Esophagus muscularis mucosa (tissue), 4 donors: ENCODE data around the gene DEUP1. TPM values are rescaled to one million over a fixed set of nuclear protein-coding genes. Genes with fewer than 3 reads are reported as not detected.

Experiments used
- DNase-seq: peaks from one replicate; pipeline ENCODE4 v3.0.0-alpha.2; 2017; ENCODE audit errors: extremely low spot score
- H3K27ac ChIP-seq, 4 donors: fragments of 200-600 bp; sonication (generic); replicated peaks in 1 of 4; 1 replicate in 3 of 4; 2 replicates in 1 of 4; pipeline ENCODE4 v1.5.1; 2016 to 2019; ENCODE audit warnings: mild to moderate bottlenecking in 1 of 4
- H3K27me3 ChIP-seq, 4 donors: fragments of 200-600 bp; sonication (generic); one replicate each; pipeline versions ENCODE4 v1.5.1 to v1.6.0; 2016 to 2019
- H3K36me3 ChIP-seq, 4 donors: fragments of 200-600 bp; sonication (generic); one replicate each; pipeline ENCODE4 v1.5.1; 2016 to 2019
- H3K4me1 ChIP-seq, 4 donors: fragments of 200-600 bp; sonication (generic); one replicate each; pipeline ENCODE4 v1.5.1; 2016 to 2019
- H3K4me3 ChIP-seq, 4 donors: fragments of 200-600 bp; sonication (generic); 1 replicate in 2 of 4; 2 replicates in 2 of 4; pipeline ENCODE4 v1.5.1; 2016 to 2019; ENCODE audit warnings: mild to moderate bottlenecking in 4 of 4, moderate library complexity in 1 of 4
- H3K9me3 ChIP-seq, 4 donors: fragments of 200-600 bp; sonication (generic); 1 replicate in 3 of 4; 2 replicates in 1 of 4; pipeline ENCODE4 v1.5.1; 2016 to 2019
- EP300 ChIP-seq: sonication (generic); formaldehyde crosslinking; IDR thresholded peaks from one replicate; pipeline ENCODE4 v1.6.1; 2017; ENCODE audit warnings: antibody characterized with exemption
- POLR2A ChIP-seq: fragments of 450-650 bp; IDR thresholded peaks from one replicate; pipeline ENCODE4 v1.6.1; 2017; ENCODE audit warnings: antibody characterized with exemption, moderate library complexity, mild to moderate bottlenecking, low read depth
- POLR2AphosphoS5 ChIP-seq, 2 donors: sonication (generic); formaldehyde crosslinking; IDR thresholded peaks; one replicate each; pipeline ENCODE4 v1.6.1; 2017; ENCODE audit warnings: antibody characterized with exemption in 2 of 2
- WGBS: methylation state at CpG from one replicate; pipeline ENCODE4 v1.1.5; 2018; 5-methylcytosine and 5-hydroxymethylcytosine counted together
- intact Hi-C: fragments of 100-400 bp; cut with DNase I; formaldehyde crosslinking; loops from one replicate; pipeline ENCODE4 v1.15.1; 2023
- total RNA-seq, 4 donors: library from RNA; depleted of rRNA; stranded (reverse); fragments of >200 nt; gene quantifications; one replicate each; pipeline versions ENCODE4 v1.1.0 to v1.2.1, GENCODE V29; 2016
- TF ChIP-seq, protein P1 (sequence below), 3 experiments: fragments of 200-600 bp in 2 of 3; fragments of 450-650 bp in 1 of 3; sonication (generic) in 2 of 3; IDR thresholded peaks; one replicate each; pipeline ENCODE4 v1.5.1; 2017 to 2019; ENCODE audit warnings: antibody characterized with exemption in 3 of 3, mild to moderate bottlenecking in 2 of 3, moderate library complexity in 1 of 3

Gene DEUP1
- total RNA-seq, 4 donors from 2014 or later = not detected

DNA sequence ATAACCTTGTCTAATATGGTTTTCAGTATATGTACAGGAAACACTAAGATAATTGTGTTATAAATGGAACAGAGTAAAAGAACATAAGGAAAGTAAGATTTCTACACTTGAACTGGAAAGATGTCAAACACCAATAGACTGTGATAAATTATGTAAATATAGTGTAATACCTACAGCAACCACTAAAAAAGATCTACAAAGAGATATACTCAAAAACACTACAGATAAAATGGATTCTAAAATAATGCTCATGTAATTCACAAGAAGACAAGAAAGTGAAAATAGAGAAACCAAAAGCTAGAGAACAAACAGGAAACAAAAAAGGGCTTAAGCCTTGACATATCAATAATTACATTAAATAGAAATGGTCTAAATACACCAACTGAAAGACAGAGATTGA, 30.9 kb downstream of the DEUP1 start:
- Histone ChIP-seq H3K36me3 (no peaks in the 10 kb centered on the region), H3K4me1 (no peaks in the 10 kb centered on the region), H3K4me3 (no peak overlapping the region), H3K9me3 (peaks cover 0 to 16% (median 0%) of the 10 kb centered on the region in 4 donors), H3K27ac (no peak overlapping the region), H3K27me3 (no peaks in the 10 kb centered on the region)
- TF ChIP-seq POLR2AphosphoS5 (IDR thresholded peaks at IDR 0.05) (no peak), POLR2A (no peak)
- TF ChIP-seq, protein P1, sequence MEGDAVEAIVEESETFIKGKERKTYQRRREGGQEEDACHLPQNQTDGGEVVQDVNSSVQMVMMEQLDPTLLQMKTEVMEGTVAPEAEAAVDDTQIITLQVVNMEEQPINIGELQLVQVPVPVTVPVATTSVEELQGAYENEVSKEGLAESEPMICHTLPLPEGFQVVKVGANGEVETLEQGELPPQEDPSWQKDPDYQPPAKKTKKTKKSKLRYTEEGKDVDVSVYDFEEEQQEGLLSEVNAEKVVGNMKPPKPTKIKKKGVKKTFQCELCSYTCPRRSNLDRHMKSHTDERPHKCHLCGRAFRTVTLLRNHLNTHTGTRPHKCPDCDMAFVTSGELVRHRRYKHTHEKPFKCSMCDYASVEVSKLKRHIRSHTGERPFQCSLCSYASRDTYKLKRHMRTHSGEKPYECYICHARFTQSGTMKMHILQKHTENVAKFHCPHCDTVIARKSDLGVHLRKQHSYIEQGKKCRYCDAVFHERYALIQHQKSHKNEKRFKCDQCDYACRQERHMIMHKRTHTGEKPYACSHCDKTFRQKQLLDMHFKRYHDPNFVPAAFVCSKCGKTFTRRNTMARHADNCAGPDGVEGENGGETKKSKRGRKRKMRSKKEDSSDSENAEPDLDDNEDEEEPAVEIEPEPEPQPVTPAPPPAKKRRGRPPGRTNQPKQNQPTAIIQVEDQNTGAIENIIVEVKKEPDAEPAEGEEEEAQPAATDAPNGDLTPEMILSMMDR (IDR thresholded peaks at IDR 0.05) = peak in 2 of 3 experiments; percentile 14 to 23
- intact Hi-C loops = no loop called here
- DNase-seq = no peak

DNA sequence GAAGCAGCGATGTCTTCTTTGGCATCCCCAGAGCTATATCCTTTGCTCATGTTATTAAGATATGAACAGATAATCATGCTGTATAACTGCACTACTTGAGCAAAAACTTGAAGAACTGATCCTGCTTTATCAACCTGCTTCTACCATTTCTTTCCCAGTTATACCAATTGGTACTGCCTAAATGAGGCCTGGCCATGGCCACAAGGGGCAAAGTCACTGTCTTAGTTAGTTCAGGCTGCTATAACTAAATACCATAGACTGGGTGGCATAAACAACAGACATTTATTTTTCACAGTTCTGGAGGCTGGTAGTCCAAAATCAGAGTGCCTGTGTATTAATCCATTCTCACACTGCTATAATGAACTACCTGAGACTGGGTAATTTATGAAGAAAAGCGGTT, 37.5 kb downstream of the DEUP1 start:
- Histone ChIP-seq H3K9me3 (no peaks in the 10 kb centered on the region), H3K27ac (no peak overlapping the region), H3K27me3 (no peaks in the 10 kb centered on the region), H3K4me1 (no peaks in the 10 kb centered on the region), H3K4me3 (no peak overlapping the region), H3K36me3 (no peaks in the 10 kb centered on the region)
- DNase-seq = no peak
- TF ChIP-seq, protein P1 (IDR thresholded peaks at IDR 0.05) = no peak
- TF ChIP-seq POLR2A (no peak), EP300 (no peak), POLR2AphosphoS5 (IDR thresholded peaks at IDR 0.05) (no peak)
- 87% methylated on average over 2 of the region's 2 CpGs for whole genome bisulfite sequencing
- intact Hi-C loops = no loop called here

DNA sequence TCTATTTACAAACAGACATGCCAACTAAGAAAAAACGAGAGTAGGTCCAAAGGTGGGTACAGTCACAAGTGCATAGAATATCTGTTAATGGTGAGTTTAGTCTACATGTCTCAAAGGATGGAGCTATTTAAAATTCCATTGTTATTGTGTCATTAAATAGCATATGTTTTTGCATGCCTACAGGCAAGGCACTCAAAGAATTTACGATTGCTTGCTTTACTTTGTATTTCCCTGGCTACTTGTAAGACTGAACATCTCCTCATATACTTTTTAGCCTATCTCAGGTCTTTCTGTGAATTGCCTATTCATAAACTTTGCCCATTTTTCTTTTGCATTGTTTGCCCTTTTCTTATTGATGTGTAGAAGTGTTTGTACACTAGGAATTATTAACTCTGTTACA, 39.7 kb downstream of the DEUP1 start:
- TF ChIP-seq, protein P1 (IDR thresholded peaks at IDR 0.05) = no peak
- TF ChIP-seq POLR2A (no peak), POLR2AphosphoS5 (IDR thresholded peaks at IDR 0.05) (no peak), EP300 (no peak)
- DNase-seq = no peak
- Histone ChIP-seq H3K4me1 (no peaks in the 10 kb centered on the region), H3K27ac (no peak overlapping the region), H3K9me3 (no peaks in the 10 kb centered on the region), H3K36me3 (no peaks in the 10 kb centered on the region), H3K4me3 (no peak overlapping the region), H3K27me3 (no peaks in the 10 kb centered on the region)
- 69% methylated on average over 2 of the region's 2 CpGs for WGBS
- intact Hi-C loops = no loop called here

DNA sequence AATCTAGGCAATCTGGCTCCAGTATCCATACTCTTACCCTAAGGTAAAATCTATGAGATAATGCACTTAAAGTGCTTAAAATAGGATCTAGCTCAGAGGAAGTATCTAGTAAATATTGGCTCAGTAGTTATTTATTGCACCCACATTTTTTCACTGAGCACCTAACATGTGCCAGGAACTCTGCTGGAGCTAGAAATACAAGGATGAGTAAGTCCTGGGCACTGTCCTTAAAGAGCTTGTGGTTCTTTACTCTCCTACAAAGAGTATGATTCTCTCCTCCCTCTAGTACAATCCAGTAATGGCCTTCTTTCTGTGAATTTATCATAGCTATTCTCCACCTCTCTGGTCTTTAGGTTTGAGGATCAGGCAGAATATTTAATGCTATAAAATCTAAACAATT, 59.2 kb downstream of the DEUP1 start:
- intact Hi-C loops = no loop called here
- TF ChIP-seq POLR2AphosphoS5 (IDR thresholded peaks at IDR 0.05) (no peak), POLR2A (no peak), EP300 (no peak)
- TF ChIP-seq, protein P1 (IDR thresholded peaks at IDR 0.05) = no peak
- DNase-seq = no peak
- H3K27ac ChIP-seq = no peak overlapping the region
- H3K4me1 ChIP-seq = no peaks in the 10 kb centered on the region
- no peaks in the 10 kb centered on the region for H3K36me3 ChIP-seq
- no peak overlapping the region for H3K4me3 ChIP-seq
- H3K27me3 ChIP-seq = no peaks in the 10 kb centered on the region
- H3K9me3 ChIP-seq = no peaks in the 10 kb centered on the region

DNA sequence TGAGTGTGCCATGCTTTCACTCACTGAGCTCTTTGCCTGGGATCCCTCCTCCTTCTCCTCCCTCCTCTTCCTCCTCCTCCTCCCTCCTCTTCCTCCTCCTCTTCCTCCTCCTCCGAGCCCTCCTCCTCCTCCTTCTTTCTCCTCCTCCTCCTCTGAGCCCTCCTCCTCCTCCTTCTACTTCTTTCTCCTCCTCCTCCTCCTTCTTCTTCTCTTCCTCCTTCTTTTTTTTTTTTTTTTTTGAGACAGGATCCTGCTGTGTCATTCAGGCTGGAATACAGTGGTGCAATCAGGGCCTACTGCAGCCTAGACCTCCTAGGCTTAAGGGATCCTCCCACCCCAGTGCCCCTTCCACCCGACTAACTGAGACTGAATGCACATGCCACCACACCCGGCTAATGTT, 62.3 kb downstream of the DEUP1 start:
- Histone ChIP-seq H3K4me3 (no peak overlapping the region), H3K4me1 (no peaks in the 10 kb centered on the region), H3K27ac (no peak overlapping the region), H3K27me3 (no peaks in the 10 kb centered on the region), H3K36me3 (no peaks in the 10 kb centered on the region), H3K9me3 (no peaks in the 10 kb centered on the region)
- TF ChIP-seq, protein P1 (IDR thresholded peaks at IDR 0.05) = no peak
- TF ChIP-seq POLR2AphosphoS5 (IDR thresholded peaks at IDR 0.05) (no peak), EP300 (no peak), POLR2A (no peak)
- 69% methylated on average over 3 of the region's 3 CpGs for WGBS
- no peak for DNase-seq
- intact Hi-C loops = no loop called here
